Heart left ventricle (tissue), 16 donors: ENCODE data around the gene DISP1. TPM values are rescaled to one million over a fixed set of nuclear protein-coding genes. Genes with fewer than 3 reads are reported as not detected.

Experiments used
- ATAC-seq, 4 donors: fragments of 200-7000 bp; cut with Tn5 transposase; one replicate each; pipeline ENCODE4 v1.9.1; 2020 to 2022; ENCODE audit warnings: moderate library complexity in 4 of 4, mild to moderate bottlenecking in 3 of 4, moderate number of reproducible peaks in 1 of 4
- DNase-seq, 5 donors: peaks; one replicate each; pipeline ENCODE4 v3.0.0-alpha.2; 2020
- H3K27ac ChIP-seq, 12 donors: fragments of 200-600 bp; sonication (generic) in 4 of 12; one replicate each; pipeline versions ENCODE4 v1.5.0 to v1.8.0; 2016 to 2022; ENCODE audit warnings: mild to moderate bottlenecking in 2 of 12
- H3K27me3 ChIP-seq, 9 donors: fragments of 200-600 bp; sonication (generic) in 2 of 9; one replicate each; pipeline versions ENCODE4 v1.5.1 to v1.8.0; 2016 to 2022; ENCODE audit warnings: mild to moderate bottlenecking in 3 of 9
- H3K36me3 ChIP-seq, 9 donors: fragments of 200-600 bp; sonication (generic) in 2 of 9; one replicate each; pipeline versions ENCODE4 v1.5.0 to v1.8.0; 2018 to 2022; ENCODE audit warnings: mild to moderate bottlenecking in 2 of 9
- H3K4me1 ChIP-seq, 12 donors: fragments of 200-600 bp; sonication (generic) in 4 of 12; one replicate each; pipeline versions ENCODE4 v1.5.0 to v1.8.0; 2016 to 2022; ENCODE audit warnings: mild to moderate bottlenecking in 3 of 12
- H3K4me3 ChIP-seq, 12 donors: fragments of 200-600 bp; sonication (generic) in 4 of 12; one replicate each; pipeline versions ENCODE4 v1.5.0 to v1.8.0; 2017 to 2022; ENCODE audit warnings: mild to moderate bottlenecking in 9 of 12, moderate library complexity in 4 of 12
- H3K9me3 ChIP-seq, 12 donors: fragments of 200-600 bp; sonication (generic) in 4 of 12; one replicate each; pipeline versions ENCODE4 v1.5.0 to v1.8.0; 2016 to 2022; ENCODE audit warnings: mild to moderate bottlenecking in 1 of 12
- POLR2A ChIP-seq, 2 donors: fragments of 450-650 bp; IDR thresholded peaks; one replicate each; pipeline ENCODE4 v1.6.1; 2017; ENCODE audit warnings: antibody characterized with exemption in 2 of 2, mild to moderate bottlenecking in 2 of 2, moderate library complexity in 2 of 2
- WGBS, 4 donors: extraction: QIAGEN DNeasy Blood & Tissue Kit in 2 of 4; methylation state at CpG; one replicate each; pipeline versions ENCODE4 v1.1.5 to v1.1.7; 2013 to 2018; 5-methylcytosine and 5-hydroxymethylcytosine counted together
- intact Hi-C, 10 donors: fragments of 100-400 bp; cut with DNase I; formaldehyde crosslinking; loops; one replicate each; pipeline versions ENCODE4 v1.11.1 to v1.14.2; 2022
- polyA plus RNA-seq, 2 donors: library from polyadenylated mRNA; stranded (reverse); fragments of 200-250 nt; gene quantifications; one replicate each; pipeline ENCODE4 v1.2.3, GENCODE V29; 2013
- total RNA-seq, 9 donors: library from RNA; depleted of rRNA in 2 of 9; stranded (reverse); fragments of >200 nt in 2 of 9; fragmentation: NEBNext Ultra II Directional in 3 of 9; extraction: Animal tissue kit (Norgen Biotek cat#: 25700) in 3 of 9; gene quantifications; one replicate each; pipeline versions ENCODE4 v1.1.0 to v1.2.4, GENCODE V29; 2016 to 2023
- TF ChIP-seq, protein P1 (sequence below), 12 donors: fragments of 200-600 bp; sonication (generic) in 4 of 12; IDR thresholded peaks; one replicate each; pipeline versions ENCODE4 v1.5.0 to v1.8.0; 2018 to 2022; ENCODE audit warnings: antibody characterized with exemption in 12 of 12, mild to moderate bottlenecking in 5 of 12
- donor health status: ischemic (EF 13 %, LVEDD 7.1; RV severe dilation, severe dysfunction).
- donor health status: healthy with polysubstance abuse.
- donor health status: DM: no; HTN: yes; CAD: no.
- donor health status: DM: no; HTN: no; CAD: no.
- donor health status: ischemic (EF 25% LVEDD 6.9; RV normal size, moderate dysfunction).
- donor health status: ischemic (EF 25% LVEDD 5.7; RV mildly dilated, moderate dysfunction).
- donor health status: healthy.
- donor health status: DM: yes; HTN: yes; CAD: no.
- donor health status: ischemic (EF 35%, LVEDD 5.7; RV mildly dilated, moderate dysfunction).
- donor health status: nonischemic (EF 11% LVEDD 7.7; RV severe dilation, severe dysfunction).
- donor health status: DM: yes; HTN: yes; CAD: no.
- donor health status: PGD.
- donor health status: ischemic (EF 29% LVEDD 5.4; RV normal size, mild dysfunction).
- donor health status: nonischemic (EF 23%, LVEDD 6.1; RV moderate dilation, normal function).

DISP1 gene
- total and polyA plus RNA-seq, 11 donors: 2.3 to 16.3 (median 5.8) TPM

- TF ChIP-seq POLR2A (IDR thresholded peaks at IDR 0.05): no peak
- TF ChIP-seq, protein P1, sequence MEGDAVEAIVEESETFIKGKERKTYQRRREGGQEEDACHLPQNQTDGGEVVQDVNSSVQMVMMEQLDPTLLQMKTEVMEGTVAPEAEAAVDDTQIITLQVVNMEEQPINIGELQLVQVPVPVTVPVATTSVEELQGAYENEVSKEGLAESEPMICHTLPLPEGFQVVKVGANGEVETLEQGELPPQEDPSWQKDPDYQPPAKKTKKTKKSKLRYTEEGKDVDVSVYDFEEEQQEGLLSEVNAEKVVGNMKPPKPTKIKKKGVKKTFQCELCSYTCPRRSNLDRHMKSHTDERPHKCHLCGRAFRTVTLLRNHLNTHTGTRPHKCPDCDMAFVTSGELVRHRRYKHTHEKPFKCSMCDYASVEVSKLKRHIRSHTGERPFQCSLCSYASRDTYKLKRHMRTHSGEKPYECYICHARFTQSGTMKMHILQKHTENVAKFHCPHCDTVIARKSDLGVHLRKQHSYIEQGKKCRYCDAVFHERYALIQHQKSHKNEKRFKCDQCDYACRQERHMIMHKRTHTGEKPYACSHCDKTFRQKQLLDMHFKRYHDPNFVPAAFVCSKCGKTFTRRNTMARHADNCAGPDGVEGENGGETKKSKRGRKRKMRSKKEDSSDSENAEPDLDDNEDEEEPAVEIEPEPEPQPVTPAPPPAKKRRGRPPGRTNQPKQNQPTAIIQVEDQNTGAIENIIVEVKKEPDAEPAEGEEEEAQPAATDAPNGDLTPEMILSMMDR (IDR thresholded peaks at IDR 0.05): no peak
- H3K9me3 ChIP-seq: peaks cover 0 to 6% (median 0%) of the 10 kb centered on the region in 12 donors
- intact Hi-C loops: no loop called here
- ATAC-seq: no peak
- DNase-seq: no peak
- 81 to 93% (median 91%) methylated on average over 3 of the region's 3 CpGs for WGBS, 4 donors
- H3K36me3 ChIP-seq: peaks cover 0 to 6% (median 0%) of the 10 kb centered on the region in 9 donors
- no peaks in the 10 kb centered on the region for H3K27me3 ChIP-seq
- H3K4me3 ChIP-seq: no peak overlapping the region
- H3K27ac ChIP-seq: no peak overlapping the region
- no peaks in the 10 kb centered on the region for H3K4me1 ChIP-seq
These were observed 37.5 kb downstream of the DISP1 start for GRCh38 chr1:222852326-222852725.

DNA sequence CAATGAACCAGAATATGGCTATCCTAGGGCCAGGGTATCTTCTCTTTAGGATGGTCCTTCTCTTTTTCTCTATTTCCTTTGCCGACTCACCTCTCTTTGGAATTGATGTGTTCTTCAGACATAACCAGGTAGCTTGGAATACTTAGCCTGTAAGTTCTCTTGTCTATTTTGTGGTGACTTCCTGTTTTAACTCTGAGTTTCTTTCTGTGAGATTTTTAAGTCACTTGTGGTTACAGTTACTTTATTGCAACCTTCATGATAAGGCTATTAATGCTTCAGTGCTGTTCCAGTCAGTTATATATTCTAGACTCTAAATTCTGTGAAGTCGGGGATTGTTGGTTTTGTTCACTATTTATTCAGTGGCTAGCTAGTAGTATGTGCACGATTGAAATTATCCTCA is 46.2 kb downstream of the DISP1 start:
- 65 to 78% (median 71%) methylated on average over 3 of the region's 3 CpGs for WGBS, 4 donors
- no peak for DNase-seq
- TF ChIP-seq POLR2A (IDR thresholded peaks at IDR 0.05): no peak
- TF ChIP-seq, protein P1 (IDR thresholded peaks at IDR 0.05): no peak

More for the DNA sequence above, 46.2 kb downstream of the DISP1 start:
- H3K4me3 ChIP-seq: no peak overlapping the region
- ATAC-seq: no peak
- no peak overlapping the region for H3K27ac ChIP-seq
- no peaks in the 10 kb centered on the region for H3K4me1 ChIP-seq
- peaks cover 0 to 20% (median 2%) of the 10 kb centered on the region in 12 donors for H3K9me3 ChIP-seq
- no peaks in the 10 kb centered on the region for H3K36me3 ChIP-seq
- intact Hi-C loops: no loop called here
- H3K27me3 ChIP-seq: no peaks in the 10 kb centered on the region

Other genes with a start within 250 kb of the DISP1 start
- gene TAF1A, start 225.1 kb upstream of the DISP1 start, total RNA-seq: 1 to 10 TPM in 8 of 9 donors, under 1 TPM in 1; 0.81 to 5.1 (median 1.6) TPM
- gene TAF1A, start 225.1 kb upstream of the DISP1 start, polyA plus RNA-seq: 1 to 10 TPM in 1 of 2 donors, under 1 TPM in 1; 0.99 to 2.4 TPM
- gene MIA3, start 196.9 kb upstream of the DISP1 start, total RNA-seq: 10 to 100 TPM; 50.2 to 71.1 (median 61.4) TPM
- gene MIA3, start 196.9 kb upstream of the DISP1 start, polyA plus RNA-seq: 10 to 100 TPM; 20.2 to 48.6 TPM
- gene AIDA, start 102.5 kb upstream of the DISP1 start, total RNA-seq: 10 to 100 TPM; 29.9 to 73.7 (median 49.2) TPM
- 10 to 100 TPM; 29.0 to 45.1 TPM for gene AIDA, start 102.5 kb upstream of the DISP1 start, polyA plus RNA-seq
- gene BROX, start 102.5 kb upstream of the DISP1 start, total RNA-seq: 10 to 100 TPM; 29.6 to 51.1 (median 36.7) TPM
- 10 to 100 TPM; 10.1 to 13.8 TPM for gene BROX, start 102.5 kb upstream of the DISP1 start, polyA plus RNA-seq
- gene FAM177B, start 77.8 kb upstream of the DISP1 start, total RNA-seq: under 1 TPM in 2 of 9 donors, not detected in 7; 0.16 to 0.48 TPM
- gene FAM177B, start 77.8 kb upstream of the DISP1 start, polyA plus RNA-seq: under 1 TPM in 1 of 2 donors, not detected in 1; 0.27 TPM